Right atrium auricular region (tissue), 2 donors: ENCODE data around the gene DYNLT3. TPM values are rescaled to one million over a fixed set of nuclear protein-coding genes. Genes with fewer than 3 reads are reported as not detected.

Source experiments
- DNase-seq: peaks from one replicate; pipeline ENCODE4 v3.0.0-alpha.2; 2019; ENCODE audit warnings: low spot score
- H3K27ac ChIP-seq, 2 donors: fragments of 200-600 bp; sonication (generic); 1 replicate in 1 of 2; 2 replicates in 1 of 2; pipeline ENCODE4 v1.5.1; 2016 to 2019
- H3K27me3 ChIP-seq, 2 donors: fragments of 200-600 bp; sonication (generic); one replicate each; pipeline versions ENCODE4 v1.5.1 to v1.6.0; 2017 to 2019
- H3K36me3 ChIP-seq: fragments of 200-600 bp; sonication (generic); one replicate; pipeline ENCODE4 v1.5.1; 2016
- H3K4me1 ChIP-seq, 2 donors: fragments of 200-600 bp; sonication (generic); one replicate each; pipeline versions ENCODE4 v1.5.1 to v1.6.0; 2017 to 2019
- H3K4me3 ChIP-seq, 2 donors: fragments of 200-600 bp; sonication (generic); 1 replicate in 1 of 2; 2 replicates in 1 of 2; pipeline ENCODE4 v1.5.1; 2017 to 2019; ENCODE audit warnings: mild to moderate bottlenecking in 1 of 2, moderate library complexity in 1 of 2
- H3K9me3 ChIP-seq, 2 donors: fragments of 200-600 bp; sonication (generic); one replicate each; pipeline ENCODE4 v1.5.1; 2019
- CTCF ChIP-seq, 2 donors: fragments of 200-600 bp; sonication (generic); IDR thresholded peaks; one replicate each; pipeline ENCODE4 v1.5.1; 2019; ENCODE audit warnings: antibody characterized with exemption in 2 of 2
- total RNA-seq, 2 donors: library from RNA; depleted of rRNA; stranded (reverse); fragments of >200 nt; gene quantifications; one replicate each; pipeline ENCODE4 v1.1.0, GENCODE V29; 2016

The DYNLT3 gene
- total RNA-seq, 2 donors from 2014 or later, result 20.9 to 25.9 TPM

GRCh38 chrX:37824491-37825214 is 22.7 kb downstream of the DYNLT3 start:
- TF ChIP-seq CTCF (IDR thresholded peaks at IDR 0.05), result no peak
- no peak overlapping the region for H3K4me3 ChIP-seq
- no peaks in the 10 kb centered on the region for H3K4me1 ChIP-seq
- no peaks in the 10 kb centered on the region for H3K36me3 ChIP-seq
- no peaks in the 10 kb centered on the region for H3K27me3 ChIP-seq
- no peak overlapping the region for H3K27ac ChIP-seq
- DNase-seq, result no peak
- H3K9me3 ChIP-seq, result no peaks in the 10 kb centered on the region

DNA sequence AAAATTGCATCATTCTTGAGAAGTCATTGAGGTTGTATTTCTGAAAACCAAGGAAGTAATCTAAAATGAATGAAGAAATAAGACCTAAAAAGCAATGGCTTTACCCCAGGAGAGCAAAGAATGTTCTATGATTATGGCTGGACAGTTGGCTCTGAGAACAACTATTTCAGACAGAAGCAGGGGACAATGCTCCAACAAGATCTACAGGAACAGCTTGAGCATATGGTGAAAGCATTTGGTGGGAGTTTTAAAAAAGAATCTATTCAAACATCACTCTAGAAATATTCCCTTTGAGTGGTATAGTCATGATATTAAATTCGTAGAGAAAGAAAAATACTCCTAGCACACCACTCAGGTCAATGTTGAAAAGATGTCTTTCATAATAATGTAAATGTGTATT is 26.7 kb downstream of the DYNLT3 start:
- Histone ChIP-seq H3K36me3 (no peaks in the 10 kb centered on the region), H3K9me3 (no peaks in the 10 kb centered on the region), H3K4me1 (no peaks in the 10 kb centered on the region), H3K27ac (no peak overlapping the region), H3K4me3 (no peak overlapping the region), H3K27me3 (no peaks in the 10 kb centered on the region)
- DNase-seq, result no peak
- TF ChIP-seq CTCF (IDR thresholded peaks at IDR 0.05), result no peak

- no peak for DNase-seq
- H3K4me3 ChIP-seq, result no peak overlapping the region
- TF ChIP-seq CTCF (IDR thresholded peaks at IDR 0.05), result no peak
Measured at GRCh38 chrX:37818031-37818430, 29.3 kb downstream of the DYNLT3 start.

DNA sequence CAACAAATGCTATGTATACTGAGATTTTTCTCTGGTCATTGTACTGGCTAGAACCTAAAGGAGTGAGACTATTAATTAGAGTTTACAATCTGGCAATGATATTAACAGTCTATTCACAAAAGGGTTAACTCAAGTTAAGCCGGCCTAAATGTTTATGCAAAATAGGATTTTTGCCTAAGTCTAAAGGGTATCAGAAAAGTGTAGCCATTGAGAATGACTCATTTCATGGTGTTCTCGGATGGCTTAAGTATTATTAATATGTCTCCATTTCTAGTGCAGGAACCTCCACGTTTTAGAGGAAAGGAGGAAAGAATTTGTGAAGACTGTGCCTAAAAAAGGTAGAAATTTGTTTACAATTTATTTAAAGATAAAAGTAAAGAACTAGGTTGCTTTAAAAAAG is 29.8 kb downstream of the DYNLT3 start:
- Histone ChIP-seq H3K4me1 (no peaks in the 10 kb centered on the region), H3K27ac (no peak overlapping the region), H3K36me3 (no peaks in the 10 kb centered on the region), H3K4me3 (no peak overlapping the region), H3K27me3 (no peaks in the 10 kb centered on the region), H3K9me3 (no peaks in the 10 kb centered on the region)
- TF ChIP-seq CTCF (IDR thresholded peaks at IDR 0.05), result no peak
- no peak for DNase-seq

More at GRCh38 chrX:37818031-37818430, 29.3 kb downstream of the DYNLT3 start:
- no peaks in the 10 kb centered on the region for H3K27me3 ChIP-seq
- H3K4me1 ChIP-seq, result no peaks in the 10 kb centered on the region
- no peaks in the 10 kb centered on the region for H3K36me3 ChIP-seq
- H3K9me3 ChIP-seq, result no peaks in the 10 kb centered on the region
- no peak overlapping the region for H3K27ac ChIP-seq

- Histone ChIP-seq H3K27ac (no peak overlapping the region), H3K4me3 (no peak overlapping the region), H3K36me3 (no peaks in the 10 kb centered on the region), H3K9me3 (no peaks in the 10 kb centered on the region), H3K4me1 (no peaks in the 10 kb centered on the region), H3K27me3 (no peaks in the 10 kb centered on the region)
- no peak for TF ChIP-seq CTCF (IDR thresholded peaks at IDR 0.05)
- no peak for DNase-seq
Measured at GRCh38 chrX:37817176-37817575, 30.2 kb downstream of the DYNLT3 start.

DNA sequence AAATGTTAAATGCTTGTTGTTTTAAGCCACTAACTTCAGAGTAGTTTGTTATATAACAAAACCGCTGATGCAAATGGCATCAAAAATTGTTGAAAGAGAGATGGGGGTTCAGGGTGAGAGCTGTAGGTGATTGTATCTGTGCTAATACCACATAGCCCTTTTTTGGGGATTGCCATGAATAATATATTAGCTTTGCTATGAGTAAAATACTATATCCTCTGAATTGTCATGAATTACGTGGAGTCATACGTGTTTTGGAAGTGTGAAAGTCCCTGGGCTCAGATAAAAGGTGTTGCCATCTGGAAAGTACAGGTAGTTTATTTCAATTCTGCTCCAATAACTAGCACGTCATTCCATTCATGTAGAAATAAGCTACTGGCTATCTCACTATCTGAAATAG is 30.6 kb downstream of the DYNLT3 start:
- Histone ChIP-seq H3K36me3 (no peaks in the 10 kb centered on the region), H3K9me3 (no peaks in the 10 kb centered on the region), H3K27ac (no peak overlapping the region), H3K27me3 (no peaks in the 10 kb centered on the region), H3K4me1 (no peaks in the 10 kb centered on the region), H3K4me3 (no peak overlapping the region)
- DNase-seq, result no peak
- no peak for TF ChIP-seq CTCF (IDR thresholded peaks at IDR 0.05)
